IPS-NIHi11 (cell line): ENCODE results near the gene ME3.
"Not testable (repeated sequence)": the region's sequence is repeated elsewhere in the genome, so short reads cannot be mapped to it uniquely, and the experiment has no call there.

Source experiments
- DNase-seq: peaks from one replicate; pipeline ENCODE4 v3.0.0; 2012; ENCODE audit warnings: mixed read lengths, low spot score

The ME3 gene

DNA sequence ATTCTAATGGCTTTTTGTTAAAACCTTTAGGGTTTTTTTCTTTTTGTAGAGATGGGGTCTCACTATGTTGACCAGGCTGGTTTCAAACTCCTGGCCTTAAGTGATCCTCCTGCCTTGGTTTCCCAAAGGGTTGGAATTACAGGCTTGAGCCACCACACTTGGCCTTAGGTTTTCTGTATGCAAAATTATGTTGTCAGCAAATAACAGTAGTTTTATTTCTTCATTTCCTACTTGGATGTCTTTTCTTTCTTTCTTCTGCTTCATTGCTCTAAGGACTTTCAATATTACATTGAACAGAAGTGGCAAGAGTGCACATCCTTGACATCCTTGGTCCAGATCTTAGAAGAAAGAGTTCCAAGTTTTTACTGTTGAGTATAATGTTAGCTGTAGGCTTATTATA lies 245.0 kb downstream of the ME3 start:
- DNase-seq = no peak

DNA sequence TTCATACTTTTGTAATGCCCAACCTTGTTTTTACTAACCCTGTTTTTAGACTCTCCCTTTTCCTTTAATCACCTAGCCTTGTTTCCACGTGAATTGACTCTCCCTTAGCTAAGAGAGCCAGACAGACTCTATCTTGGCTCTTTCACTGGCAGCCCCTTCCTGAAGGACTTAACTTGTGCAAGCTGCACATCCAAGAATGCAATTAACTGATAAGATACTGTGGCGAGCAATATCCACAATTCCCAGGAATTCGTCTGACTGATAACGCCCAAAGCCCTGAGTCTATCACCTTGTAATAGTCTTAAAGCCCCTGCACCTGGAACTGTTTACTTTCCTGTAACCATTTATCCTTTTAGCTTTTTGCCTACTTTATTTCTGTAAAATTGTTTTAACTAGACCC lies 248.9 kb downstream of the ME3 start:
- DNase-seq = not testable (repeated sequence)

DNA sequence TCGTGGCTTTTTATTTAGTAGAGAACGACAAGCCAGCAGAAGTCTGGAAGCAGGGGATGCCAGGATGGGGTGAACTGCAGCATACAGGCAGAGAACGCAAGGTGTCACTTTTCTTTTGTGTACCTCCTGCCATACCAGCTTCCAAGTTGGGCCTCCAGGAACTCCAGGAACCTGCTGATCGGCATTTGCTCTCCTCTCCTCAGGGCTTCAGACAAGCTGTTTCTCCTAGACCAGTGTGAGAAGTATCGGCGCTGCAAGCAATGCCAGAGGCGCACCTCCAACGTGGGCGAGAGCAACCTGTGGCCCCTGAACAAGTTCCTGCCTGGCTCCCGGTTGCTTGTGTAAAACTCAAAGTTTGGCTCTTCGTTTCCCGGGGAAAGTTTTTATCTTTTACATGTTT lies 250.0 kb downstream of the ME3 start:
- DNase-seq = no peak

DNA sequence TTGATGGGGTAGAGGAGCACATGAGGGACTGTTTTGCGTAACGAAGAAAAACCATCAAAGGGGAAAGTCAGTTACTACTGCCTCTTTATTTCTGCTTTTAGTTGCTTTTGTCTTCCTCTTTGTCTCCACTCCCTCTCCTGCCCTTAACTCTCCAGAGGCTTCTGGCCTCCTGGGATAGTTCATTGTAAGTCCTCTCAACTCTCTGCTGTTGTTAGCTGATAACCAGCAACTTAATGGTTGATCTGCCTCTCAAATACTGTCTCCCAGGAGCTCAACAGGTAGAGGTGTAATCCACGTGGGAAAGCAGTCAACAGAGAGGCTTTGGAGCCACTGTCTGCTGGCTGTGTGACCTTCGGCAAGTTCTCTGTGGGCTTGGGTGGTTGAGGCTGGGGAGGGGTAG lies 250.5 kb downstream of the ME3 start:
- no peak for DNase-seq

DNA sequence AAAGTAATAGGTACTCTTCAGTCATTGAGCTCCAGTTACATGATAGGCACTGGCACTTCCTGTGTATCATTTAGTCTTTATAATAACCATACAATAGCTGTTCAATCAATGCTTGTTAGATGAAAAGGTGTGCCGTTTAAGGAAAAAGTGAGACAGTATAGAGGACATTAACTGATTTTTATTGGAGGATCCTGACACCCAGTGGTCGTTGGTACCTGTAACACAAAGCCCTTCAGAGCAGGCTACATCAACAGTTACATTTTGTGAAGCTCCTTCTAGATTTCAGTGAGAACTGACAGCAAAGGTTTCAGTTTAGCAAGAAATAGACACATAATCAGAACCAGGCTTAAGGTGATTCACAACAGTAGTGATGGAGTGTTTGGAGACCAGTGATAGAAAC lies 253.5 kb downstream of the ME3 start:
- no peak for DNase-seq

DNA sequence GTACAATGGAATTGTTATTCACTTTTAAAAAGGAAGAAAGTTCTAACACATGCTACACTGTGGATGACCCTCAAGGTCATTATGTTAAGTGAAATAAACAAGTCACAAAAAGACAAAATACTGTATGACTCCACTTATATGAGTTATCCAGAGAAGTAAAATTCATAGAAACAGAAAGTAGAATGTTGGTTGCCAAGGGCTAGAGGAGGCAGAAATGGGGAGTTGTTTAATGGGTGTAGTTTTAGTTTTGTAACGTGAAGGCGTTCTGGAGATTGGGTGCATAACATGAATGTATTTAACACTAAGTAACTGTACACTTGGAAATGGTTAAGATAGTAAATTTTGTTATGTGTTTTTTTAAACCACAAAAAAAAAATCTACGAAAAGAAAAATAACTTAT lies 253.9 kb downstream of the ME3 start:
- no peak for DNase-seq

DNA sequence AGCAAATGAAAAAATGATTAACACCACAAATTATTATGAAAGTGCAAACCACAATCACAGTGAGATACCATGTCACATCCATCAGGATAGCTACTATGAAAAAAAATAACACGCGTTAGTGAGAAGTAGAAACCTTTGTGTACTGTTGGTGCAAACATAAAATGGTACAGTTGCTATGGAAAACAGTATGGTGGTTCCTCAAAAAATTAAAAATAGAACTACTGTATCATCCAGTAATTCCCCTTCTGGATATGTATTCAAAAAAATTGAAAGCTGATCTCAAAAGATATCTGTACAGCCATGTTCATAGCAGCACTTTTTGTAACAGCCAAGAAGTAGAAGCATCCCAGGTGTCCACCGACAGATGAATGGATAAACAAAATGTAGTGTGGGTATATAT lies 254.3 kb downstream of the ME3 start:
- no peak for DNase-seq

DNA sequence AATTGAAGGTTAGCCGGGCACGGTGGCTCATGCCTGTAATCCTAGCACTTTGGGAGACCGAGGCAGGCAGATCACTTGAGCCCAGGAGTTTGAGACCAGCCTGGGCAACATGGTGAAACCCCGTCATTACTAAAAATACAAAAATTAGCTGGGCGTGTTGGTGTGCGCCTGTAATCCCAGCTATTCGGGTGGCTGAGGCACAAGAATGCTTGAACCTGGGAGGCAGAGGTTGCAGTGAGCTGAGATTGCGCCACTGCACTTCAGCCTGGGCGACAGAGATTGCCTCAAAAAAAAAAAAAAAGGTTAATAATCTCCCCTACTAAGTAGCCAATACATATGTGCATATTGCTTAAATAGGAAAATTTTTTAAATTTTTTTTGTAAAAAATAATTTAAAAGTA lies 255.5 kb downstream of the ME3 start:
- not testable (repeated sequence) for DNase-seq

DNA sequence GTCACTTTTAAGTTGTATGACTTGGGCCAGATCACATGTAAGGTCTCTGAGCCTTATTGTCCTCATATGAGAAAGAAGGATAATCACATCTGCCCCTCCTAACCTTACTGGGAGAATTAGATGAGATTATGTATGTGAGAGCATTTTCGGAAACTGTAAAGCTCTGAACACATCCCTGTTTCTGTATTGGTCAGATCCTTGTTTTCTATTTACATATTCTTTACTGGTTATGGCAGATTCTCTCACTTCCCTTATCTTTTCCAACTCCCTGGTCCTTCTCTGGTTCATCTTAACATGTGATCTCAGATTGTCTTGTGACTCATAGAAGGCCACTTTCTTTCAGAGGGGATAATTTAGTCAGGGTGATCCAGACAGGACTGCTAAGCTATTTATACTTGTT lies 255.9 kb downstream of the ME3 start:
- DNase-seq = no peak

DNA sequence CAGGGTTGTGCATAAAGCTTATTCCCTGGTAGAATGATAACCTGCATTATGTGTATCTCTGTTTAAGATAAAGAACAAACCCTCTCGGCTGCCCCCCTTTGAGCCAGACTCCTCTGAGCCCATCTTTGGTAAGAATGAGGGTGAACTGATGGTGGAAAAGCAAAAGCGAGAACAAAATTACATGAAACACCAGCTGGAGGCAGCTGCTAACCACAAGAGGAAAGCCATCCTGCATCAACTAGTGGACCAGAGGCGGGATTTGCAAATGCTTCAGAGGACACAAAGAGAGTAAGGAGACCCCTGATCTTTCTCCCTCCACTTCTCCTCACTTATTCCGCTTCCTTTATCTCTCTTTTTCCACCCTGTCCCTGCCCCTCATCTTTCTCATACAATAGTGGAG lies 257.4 kb downstream of the ME3 start:
- DNase-seq = no peak

DNA sequence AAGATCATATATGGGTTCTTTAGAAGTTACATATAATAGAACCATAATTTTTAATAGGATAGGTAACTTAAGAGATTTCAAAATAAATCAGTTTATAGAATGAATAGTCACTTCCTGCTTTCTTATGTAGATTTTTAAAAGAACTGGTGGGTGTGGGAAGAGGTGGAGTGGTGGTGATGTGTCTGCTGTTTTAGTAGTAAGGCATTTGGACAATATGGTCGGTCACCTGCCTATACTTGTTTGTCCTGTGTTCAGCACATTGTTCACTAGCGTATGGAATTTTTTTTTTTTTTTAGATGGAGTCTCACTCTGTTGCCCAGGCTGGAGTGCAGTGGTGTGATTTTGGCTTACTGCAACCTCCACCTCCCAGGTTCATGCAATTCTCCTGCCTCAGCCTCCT lies 258.4 kb downstream of the ME3 start:
- no peak for DNase-seq

DNA sequence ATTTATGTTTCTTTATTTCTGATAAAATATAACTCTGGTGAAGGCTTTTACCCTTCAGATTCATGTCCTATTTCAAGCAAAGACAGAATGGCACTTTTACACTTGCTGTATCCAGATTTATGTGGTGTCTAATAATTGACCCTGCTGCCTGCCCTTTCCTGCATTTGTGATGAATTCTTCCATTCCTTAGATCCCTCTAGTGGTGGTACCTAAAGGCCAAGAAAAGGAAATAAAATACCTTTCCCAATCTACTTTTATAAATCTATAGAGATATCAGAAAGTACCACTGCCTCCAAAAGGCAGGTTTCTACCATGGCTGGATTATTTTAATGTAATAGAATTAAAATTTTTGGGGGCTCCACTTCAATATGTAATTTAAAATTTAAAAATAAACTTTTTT lies 263.6 kb downstream of the ME3 start:
- no peak for DNase-seq

DNA sequence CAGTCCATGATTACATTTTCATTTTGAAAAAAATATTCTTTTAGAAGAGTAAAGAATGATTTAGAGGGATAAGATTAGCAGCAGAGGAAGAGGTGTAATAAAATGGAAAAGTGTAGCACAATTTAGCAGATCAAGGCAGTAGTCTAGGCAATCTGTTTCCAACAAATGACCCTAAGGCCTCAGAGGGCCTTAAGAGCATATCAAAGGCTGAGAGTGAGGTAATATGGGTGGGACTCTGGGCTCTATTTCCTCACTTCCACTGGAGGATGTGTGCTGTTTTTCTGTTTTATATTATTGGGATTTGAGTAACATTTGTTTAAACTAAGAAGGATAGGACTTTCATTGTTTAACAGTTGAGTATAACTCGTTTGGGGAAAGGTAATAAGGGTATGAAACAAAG lies 269.0 kb downstream of the ME3 start:
- no peak for DNase-seq

DNA sequence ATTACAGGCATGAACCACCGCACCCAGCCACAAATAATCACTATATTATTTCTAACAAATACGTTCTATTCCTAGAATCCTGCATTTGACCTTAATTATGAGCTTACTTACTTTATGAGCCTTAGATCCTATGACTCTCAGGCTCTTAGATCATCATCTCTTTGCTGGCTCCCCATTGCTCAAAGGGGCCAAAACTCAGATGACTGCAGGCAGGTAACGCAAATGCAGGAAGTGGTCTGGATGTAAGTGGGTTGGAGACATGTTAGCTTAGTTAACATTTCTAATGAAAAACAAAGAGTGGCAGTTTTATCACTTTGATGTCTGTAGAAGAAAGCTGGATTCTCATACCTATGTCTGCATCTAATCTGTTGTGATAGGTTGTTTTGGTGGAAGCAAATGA lies 274.3 kb downstream of the ME3 start:
- no peak for DNase-seq

DNA sequence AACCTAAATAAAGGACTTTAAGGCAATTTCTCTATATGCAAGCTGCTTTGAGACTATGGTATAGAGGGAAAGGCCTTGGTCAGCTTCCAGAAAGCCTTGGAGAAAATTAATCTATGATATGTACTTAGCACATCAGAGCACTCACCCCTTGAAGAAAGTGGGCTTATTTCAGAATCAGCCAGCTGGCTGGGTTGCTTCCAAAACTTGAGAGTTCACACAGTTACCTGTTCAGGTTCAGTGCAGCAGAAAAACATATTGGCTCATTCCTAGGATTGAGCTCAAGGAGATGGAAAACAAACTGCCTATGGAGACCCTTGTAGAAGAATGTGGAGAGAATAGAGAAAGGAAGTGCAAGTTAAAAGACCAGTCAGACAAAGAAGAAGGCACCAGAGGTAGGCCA lies 275.1 kb downstream of the ME3 start:
- no peak for DNase-seq

DNA sequence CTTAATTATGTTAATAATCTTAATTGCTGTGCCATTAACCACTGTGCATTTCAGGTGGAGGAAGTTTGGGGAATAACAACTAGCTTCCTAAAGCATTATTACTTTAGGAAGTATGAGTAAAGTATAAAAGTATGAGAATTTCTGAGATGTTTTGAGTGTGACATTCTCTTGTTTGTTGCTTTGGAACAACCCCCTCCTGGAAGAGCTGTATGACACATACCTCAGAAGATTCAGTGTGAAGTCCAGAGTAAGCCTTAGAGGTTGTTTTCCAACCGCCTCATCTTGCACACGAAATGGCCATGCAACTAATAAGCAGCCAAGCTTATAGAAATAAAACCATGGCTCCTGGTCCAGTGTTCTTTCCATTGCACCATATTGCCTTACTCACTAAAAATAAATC lies 276.0 kb downstream of the ME3 start:
- DNase-seq = no peak

DNA sequence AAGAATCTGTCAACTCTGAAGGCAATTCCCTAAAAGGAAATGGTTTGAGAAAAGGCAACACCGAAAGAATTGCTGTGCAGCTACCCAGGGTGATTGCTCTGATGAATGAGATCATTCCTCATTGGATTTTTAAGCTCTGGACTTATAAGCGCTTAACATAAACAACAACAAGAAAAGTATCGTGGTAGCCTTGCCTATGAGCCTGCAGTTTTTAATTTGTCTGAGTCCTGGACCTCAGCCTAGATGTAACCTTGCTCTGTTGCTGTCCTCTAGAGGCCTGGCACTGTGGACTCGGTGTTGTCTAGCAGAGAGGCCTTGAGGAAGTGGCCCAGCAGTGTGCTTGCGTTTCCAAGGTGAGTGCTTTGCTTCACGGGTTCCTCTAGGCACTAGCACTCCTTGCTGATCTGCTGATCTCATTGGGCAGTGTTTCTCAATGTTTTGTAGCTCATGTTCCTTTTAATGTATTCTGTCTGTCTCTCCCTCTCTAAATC lies 277.3 kb downstream of the ME3 start:
- peak; percentile 44 for DNase-seq
